ENCODE results near the gene PHACTR3.

PHACTR3 gene

DNA sequence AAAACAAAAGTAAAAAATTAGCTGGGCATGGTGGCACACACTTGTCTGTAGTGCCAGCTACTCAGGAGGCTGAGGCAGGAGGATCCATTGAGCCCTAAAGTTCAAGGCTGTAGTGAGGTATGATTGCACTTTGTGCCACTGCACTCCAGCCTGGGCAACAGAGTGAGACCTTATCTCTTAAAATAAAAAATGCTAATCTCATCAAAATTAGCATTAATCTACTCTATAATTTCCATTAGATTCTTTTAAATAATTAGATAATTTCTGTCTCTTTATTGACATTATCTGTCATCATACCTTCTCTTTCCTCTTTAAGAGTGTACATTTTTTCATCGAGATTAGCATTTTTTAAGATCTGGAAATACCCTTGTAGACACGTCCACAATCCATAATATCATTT lies 48.0 kb downstream of the PHACTR3 start:
- DNase-seq = no peak

- no peak for DNase-seq
Measured at GRCh38 chr20:59656417-59656816, 52.1 kb downstream of the PHACTR3 start.

DNA sequence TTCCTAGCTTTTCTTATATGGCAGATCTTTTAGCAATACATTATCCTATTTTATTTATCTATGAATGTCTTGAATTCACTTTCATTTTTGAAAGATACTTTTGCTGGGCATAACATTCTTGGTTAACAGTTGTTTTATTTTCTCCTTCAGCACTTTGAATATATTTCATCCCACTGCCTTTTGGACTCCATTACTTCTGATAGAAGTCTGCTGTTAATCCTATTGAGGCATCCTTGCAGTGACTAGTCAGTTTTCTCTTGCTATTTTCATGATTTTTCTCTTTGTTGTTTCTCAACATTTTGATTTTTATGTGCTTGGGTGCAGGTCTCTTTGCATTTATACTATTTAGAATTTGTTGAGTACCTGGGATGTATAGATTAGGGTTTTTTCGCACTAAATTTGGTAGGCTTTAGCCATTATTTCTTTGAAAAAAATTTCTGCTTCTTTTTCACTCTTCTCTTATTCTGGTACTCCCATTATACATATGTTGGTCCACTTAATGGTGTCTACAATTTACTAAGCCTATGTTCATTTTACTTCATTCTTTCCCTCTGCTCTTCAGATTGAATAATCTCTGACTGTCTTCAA lies 53.2 kb downstream of the PHACTR3 start:
- DNase-seq = no peak

- DNase-seq = no peak
Measured at GRCh38 chr20:59660471-59660870, 56.1 kb downstream of the PHACTR3 start.

DNA sequence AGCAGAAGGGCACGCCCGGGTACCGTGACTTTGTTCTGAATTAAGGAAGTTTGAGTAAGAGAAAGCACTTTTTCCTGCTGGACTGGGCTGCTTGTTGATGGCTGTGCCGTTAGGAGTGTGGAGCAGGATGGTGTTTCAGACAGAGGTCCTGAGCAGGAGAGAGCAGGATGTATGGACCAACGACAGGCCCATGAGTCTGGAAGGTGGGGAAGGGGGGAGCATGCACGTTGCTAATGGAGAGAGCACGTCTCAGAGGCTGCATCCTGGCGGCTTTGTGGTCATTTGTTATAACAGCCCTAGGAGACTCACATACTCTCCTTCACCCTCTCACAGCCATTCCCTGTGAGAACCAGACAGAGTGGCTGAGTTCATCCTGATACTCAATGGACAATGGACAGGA lies 56.8 kb downstream of the PHACTR3 start:
- DNase-seq = no peak

GRCh38 chr20:59661621-59662020 lies 57.3 kb downstream of the PHACTR3 start:
- no peak for DNase-seq

GRCh38 chr20:59662161-59662560 lies 57.8 kb downstream of the PHACTR3 start:
- DNase-seq = no peak

DNA sequence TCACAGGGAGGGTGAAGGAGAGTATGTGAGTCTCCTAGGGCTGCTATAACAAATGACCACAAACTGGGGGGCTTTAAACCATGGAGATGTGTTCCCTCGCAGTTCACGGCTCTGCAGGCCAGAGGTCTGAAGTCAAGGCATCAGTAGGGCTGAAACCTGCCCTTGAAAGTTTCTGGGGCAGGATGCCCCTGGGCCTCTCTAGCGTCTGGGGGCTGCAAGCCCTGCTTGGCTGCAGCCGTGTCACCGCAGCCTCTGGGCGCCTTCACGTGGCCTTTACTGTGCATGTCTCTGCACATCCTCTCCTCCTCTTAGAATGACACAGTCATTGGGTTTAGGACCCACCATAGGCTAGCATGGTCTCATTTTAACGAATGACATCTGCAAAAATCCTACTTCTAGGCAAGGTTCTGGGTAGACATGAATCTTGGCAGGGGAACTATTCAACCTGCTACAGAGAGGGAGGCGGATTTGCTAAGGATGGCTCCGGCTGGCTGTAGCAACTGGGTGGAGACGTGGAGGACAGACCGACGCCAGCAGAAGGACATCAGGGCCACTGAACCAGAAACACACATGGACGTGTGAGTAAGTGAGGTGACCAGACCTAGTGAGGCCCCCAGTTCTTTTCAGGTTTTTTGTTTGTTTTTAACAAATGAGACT lies 58.6 kb downstream of the PHACTR3 start:
- no peak for DNase-seq

GRCh38 chr20:59663513-59664060 lies 59.2 kb downstream of the PHACTR3 start:
- no peak for DNase-seq

DNA sequence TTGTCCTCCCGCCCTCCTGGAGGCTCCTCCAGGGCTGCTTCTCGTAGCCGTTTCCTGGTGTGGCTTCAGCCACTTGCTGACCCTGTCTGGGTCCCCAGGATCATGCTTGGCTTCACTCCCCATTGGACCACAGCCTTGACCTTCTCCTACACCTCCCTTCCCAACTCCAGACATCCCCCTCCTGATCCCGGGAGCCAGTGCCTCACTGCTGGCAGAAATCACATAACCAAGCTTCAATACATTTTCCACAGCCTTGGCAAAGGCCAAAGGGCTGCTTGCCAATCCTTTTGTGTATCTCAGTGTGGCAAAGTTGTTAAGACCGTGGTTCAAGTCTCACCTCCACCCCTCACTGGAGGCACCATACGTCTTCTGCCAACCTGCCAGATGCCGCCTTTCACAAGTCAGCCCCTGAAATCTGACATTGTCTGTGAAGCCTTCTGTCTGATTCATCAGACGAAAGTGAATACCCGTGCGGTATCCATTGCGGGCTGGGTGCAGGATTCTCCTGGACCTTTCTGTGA lies 60.1 kb downstream of the PHACTR3 start:
- DNase-seq = no peak

GRCh38 chr20:59665656-59666555 lies 61.6 kb downstream of the PHACTR3 start:
- DNase-seq = no peak

- no peak for DNase-seq
Measured at GRCh38 chr20:59666586-59666985, 62.2 kb downstream of the PHACTR3 start.

- DNase-seq = no peak
Measured at GRCh38 chr20:59667131-59667530, 62.8 kb downstream of the PHACTR3 start.

GRCh38 chr20:59667981-59668515 lies 63.7 kb downstream of the PHACTR3 start:
- no peak for DNase-seq

DNA sequence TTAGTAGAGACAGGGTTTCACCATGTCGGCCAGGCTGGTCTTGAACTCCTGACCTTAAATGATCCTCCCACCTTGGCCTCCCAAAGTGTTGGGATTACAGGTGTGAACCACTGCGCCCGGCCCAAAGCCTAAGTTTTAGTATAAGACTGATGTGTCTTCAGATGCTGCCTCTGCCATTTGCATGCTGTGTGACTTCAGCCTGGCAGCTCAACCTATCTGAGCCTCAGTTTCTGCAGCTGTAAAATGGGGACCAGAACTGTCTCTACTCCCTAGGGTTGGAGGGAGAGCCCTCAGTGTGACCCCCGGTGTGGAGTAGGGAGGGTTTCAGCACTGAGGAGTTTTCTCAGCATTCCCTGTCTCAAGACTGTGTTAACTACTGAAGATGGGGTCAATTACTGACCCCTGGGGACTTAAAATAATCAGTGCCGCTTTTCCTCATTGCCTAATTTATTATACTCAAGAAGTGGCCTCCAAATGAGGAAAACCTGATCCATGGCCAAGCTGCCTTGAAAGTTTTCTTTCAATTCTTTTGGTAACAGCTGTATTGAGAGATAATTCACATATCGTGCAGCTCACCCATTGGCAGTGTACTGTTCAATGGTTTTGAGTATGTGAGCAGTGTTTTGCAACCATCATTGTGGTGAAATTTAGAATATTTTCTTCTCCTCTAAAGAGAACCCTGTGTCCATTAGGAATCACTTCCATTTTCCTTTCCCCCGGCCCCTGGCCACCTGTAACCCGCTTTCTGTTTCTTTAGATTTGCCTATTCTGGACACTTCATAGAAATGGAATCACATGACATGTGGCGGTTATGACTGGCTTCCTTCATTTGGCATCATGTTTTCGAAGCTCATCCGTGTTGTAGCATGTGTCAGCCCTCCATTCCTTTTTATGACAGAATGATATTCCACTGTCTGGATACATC lies 64.8 kb downstream of the PHACTR3 start:
- DNase-seq = no peak

GRCh38 chr20:59670786-59671492 lies 66.6 kb downstream of the PHACTR3 start:
- DNase-seq = no peak

- no peak for DNase-seq
Measured at GRCh38 chr20:59671661-59672471, 67.5 kb downstream of the PHACTR3 start.

- no peak for DNase-seq
Measured at GRCh38 chr20:59672576-59672975, 68.2 kb downstream of the PHACTR3 start.

DNA sequence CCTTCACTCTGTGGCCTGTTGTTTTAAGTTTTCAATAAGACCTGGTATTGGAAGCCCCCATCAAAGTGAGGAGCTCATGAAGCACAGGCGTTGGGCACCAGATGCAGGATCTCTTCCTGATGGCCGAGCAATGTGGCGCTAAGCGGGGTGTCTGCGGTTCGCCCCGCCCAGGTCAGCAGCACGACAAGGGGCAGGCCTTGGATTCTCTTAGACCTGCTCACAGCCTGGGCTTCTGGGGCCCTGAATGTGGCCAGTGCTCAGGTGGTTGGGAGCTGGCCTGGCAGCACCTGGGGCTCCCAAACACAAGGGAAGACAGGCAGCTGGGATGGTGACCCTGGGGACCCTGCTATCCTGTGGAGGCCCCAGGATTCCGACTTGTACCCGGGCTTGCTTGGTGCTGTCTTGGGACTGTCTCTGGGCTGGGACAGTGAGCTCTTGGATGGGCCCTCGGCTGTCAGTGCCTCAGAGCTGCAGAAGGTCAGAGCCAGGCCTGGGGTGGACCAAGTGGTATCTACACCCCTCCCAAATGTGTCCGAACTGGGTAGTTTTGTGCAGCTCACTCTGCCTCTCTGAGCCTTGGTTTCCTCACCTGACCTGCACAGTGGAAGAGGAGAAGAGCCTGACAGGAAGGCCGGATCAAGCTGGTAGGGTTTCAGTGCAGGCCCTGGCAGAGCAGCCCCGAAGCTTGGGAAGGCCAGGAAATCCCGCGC lies 69.1 kb downstream of the PHACTR3 start:
- no peak for DNase-seq

DNA sequence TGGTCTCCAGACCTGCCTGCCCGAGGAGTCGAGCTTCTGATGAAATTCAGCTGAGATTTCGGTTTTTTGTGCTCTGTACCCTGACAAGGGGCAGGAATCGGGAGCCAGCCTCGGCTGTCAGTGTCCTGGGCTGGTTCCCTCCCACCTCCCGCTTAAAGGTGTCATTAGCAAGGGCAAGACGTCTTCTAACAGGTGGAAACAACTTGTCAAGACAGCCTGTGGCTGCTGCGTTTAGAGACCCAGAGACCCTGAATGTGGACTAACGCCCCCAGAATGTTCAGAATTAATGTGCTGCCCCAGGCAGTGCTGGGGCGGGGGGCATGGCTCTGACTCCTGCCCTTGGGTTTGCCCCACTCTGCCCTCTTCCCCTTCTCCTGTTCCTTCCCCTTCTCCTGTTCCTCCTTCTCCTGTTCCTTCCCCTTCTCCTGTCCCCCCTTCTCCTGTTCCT lies 69.7 kb downstream of the PHACTR3 start:
- DNase-seq = no peak
